ENCODE data around the gene DIP2C. TPM values are rescaled to one million over a fixed set of nuclear protein-coding genes. Genes with fewer than 3 reads are reported as not detected.

The DIP2C gene
- total RNA-seq, 1 experiment from 2014 or later: 11.0 TPM

DNA sequence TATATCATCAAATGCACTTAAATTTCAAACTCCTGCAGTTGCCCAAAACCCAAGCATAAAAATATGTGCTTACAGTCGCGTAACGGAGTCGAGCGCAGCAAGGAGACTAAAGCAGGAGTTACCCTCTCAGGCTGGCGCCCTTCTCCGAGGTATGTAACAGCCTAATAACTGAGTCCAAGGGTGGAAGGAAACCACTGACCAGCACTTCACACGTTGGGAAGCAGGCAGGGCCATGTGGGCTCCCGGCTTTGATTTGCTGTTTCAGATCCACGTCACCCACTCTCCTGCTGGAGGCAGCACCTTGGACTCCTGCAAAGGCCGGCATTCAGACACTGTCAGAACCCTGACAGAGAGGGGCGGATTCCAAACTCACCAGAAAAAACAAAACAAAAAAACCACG is 123.8 kb downstream of the DIP2C start (continued):
- TF ChIP-seq, protein P1, sequence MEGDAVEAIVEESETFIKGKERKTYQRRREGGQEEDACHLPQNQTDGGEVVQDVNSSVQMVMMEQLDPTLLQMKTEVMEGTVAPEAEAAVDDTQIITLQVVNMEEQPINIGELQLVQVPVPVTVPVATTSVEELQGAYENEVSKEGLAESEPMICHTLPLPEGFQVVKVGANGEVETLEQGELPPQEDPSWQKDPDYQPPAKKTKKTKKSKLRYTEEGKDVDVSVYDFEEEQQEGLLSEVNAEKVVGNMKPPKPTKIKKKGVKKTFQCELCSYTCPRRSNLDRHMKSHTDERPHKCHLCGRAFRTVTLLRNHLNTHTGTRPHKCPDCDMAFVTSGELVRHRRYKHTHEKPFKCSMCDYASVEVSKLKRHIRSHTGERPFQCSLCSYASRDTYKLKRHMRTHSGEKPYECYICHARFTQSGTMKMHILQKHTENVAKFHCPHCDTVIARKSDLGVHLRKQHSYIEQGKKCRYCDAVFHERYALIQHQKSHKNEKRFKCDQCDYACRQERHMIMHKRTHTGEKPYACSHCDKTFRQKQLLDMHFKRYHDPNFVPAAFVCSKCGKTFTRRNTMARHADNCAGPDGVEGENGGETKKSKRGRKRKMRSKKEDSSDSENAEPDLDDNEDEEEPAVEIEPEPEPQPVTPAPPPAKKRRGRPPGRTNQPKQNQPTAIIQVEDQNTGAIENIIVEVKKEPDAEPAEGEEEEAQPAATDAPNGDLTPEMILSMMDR (IDR thresholded peaks at IDR 0.05): no peak

DNA sequence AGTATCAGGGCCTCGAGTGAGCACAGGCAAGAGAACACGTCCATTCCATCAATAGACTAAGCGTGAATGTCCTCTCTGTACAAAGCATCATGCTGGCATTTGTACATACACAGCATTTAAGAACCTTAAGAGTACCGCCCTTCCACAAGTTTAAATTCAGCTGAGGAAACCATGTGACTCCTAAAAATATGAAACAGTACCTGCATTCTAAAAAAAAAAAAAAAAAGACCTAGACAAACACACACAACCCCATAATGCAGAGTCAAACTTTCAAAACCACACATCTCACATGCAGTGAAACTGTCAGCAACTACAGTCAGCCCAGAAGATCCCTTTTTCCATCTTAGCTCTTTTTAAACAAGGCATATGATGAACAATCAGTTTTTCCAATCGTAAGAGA is 124.3 kb downstream of the DIP2C start:
- Mint-ChIP-seq H3K4me1 (peaks cover 8% of the 10 kb centered on the region), H3K9me3 (peaks cover 29% of the 10 kb centered on the region), H3K4me3 (no peak overlapping the region), H3K27ac (no peak overlapping the region), H3K36me3 (peaks cover 13% of the 10 kb centered on the region), H3K27me3 (ENCODE audit: low read depth) (no peaks in the 10 kb centered on the region)
- TF ChIP-seq CREB1 (CRISPR knock-in tag; IDR thresholded peaks at IDR 0.05) (no peak), OVOL2 (CRISPR knock-in tag; IDR thresholded peaks at IDR 0.05; ENCODE audit: borderline replicate concordance) (no peak), GTF2I (CRISPR knock-in tag; conservative IDR thresholded peaks at IDR 0.05) (no peak), JUN (CRISPR knock-in tag; IDR thresholded peaks at IDR 0.05) (no peak), GRHL2 (CRISPR knock-in tag; IDR thresholded peaks at IDR 0.05; ENCODE audit: insufficient replicate concordance, severe bottlenecking) (no peak)
- TF ChIP-seq, protein P2, sequence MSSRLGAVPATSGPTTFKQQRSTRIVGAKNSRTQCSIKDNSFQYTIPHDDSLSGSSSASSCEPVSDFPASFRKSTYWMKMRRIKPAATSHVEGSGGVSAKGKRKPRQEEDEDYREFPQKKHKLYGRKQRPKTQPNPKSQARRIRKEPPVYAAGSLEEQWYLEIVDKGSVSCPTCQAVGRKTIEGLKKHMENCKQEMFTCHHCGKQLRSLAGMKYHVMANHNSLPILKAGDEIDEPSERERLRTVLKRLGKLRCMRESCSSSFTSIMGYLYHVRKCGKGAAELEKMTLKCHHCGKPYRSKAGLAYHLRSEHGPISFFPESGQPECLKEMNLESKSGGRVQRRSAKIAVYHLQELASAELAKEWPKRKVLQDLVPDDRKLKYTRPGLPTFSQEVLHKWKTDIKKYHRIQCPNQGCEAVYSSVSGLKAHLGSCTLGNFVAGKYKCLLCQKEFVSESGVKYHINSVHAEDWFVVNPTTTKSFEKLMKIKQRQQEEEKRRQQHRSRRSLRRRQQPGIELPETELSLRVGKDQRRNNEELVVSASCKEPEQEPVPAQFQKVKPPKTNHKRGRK (CRISPR knock-in tag; IDR thresholded peaks at IDR 0.05; ENCODE audit: borderline replicate concordance): no peak
- TF ChIP-seq, protein P3, sequence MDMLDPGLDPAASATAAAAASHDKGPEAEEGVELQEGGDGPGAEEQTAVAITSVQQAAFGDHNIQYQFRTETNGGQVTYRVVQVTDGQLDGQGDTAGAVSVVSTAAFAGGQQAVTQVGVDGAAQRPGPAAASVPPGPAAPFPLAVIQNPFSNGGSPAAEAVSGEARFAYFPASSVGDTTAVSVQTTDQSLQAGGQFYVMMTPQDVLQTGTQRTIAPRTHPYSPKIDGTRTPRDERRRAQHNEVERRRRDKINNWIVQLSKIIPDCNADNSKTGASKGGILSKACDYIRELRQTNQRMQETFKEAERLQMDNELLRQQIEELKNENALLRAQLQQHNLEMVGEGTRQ (CRISPR knock-in tag; IDR thresholded peaks at IDR 0.05): no peak
- DNase-seq (ENCODE audit: low spot score) (no peak), ATAC-seq (no peak)
- ChIA-PET CTCF (interaction anchor here (0.5 kb wide), 1 partner anchor 335 kb away, joined by 6 read pairs; no protein-coding TSS in a partner anchor), POLR2A (no interaction called here)

DNA sequence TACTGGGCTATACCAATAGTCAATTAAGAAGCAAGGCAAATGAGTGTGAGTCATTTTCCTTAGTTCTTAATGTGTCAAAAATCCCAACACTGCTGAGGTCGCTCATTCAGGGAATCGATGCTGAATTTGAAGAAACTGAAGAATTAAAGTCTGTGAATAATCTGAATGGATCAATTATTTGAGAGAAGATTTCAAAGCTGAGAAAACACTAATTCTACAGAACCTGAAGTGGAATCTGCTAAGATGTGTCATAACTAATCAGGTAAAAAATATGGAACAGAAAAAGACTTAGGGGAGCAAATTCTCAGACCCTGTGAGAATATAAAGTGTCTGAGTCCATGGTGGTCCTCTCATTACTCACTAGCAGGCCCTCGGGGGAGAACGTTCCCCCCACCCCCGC is 125.6 kb downstream of the DIP2C start:
- H3K9me3 Mint-ChIP-seq: peaks cover 26% of the 10 kb centered on the region
- H3K4me3 Mint-ChIP-seq: no peak overlapping the region
- ATAC-seq: no peak
- no peak for TF ChIP-seq ZNF138 (CRISPR knock-in tag; conservative IDR thresholded peaks at IDR 0.05)
- TF ChIP-seq TEAD4 (CRISPR knock-in tag; IDR thresholded peaks at IDR 0.05): no peak
- TF ChIP-seq ESRRA (CRISPR knock-in tag; IDR thresholded peaks at IDR 0.05; ENCODE audit: borderline replicate concordance): no peak
- TF ChIP-seq SMAD3 (CRISPR knock-in tag; IDR thresholded peaks at IDR 0.05; ENCODE audit: borderline replicate concordance): no peak
- TF ChIP-seq ZNF219 (CRISPR knock-in tag; IDR thresholded peaks at IDR 0.05; ENCODE audit: borderline replicate concordance): no peak
- no peak for TF ChIP-seq ZNF263 (CRISPR knock-in tag; IDR thresholded peaks at IDR 0.05; ENCODE audit: low read depth)
- no peak for TF ChIP-seq NR3C1 (CRISPR knock-in tag; conservative IDR thresholded peaks at IDR 0.05; ENCODE audit: low read depth)
- TF ChIP-seq TP53 (CRISPR knock-in tag; IDR thresholded peaks at IDR 0.05): no peak
- TF ChIP-seq, protein P4, sequence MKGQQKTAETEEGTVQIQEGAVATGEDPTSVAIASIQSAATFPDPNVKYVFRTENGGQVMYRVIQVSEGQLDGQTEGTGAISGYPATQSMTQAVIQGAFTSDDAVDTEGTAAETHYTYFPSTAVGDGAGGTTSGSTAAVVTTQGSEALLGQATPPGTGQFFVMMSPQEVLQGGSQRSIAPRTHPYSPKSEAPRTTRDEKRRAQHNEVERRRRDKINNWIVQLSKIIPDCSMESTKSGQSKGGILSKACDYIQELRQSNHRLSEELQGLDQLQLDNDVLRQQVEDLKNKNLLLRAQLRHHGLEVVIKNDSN (CRISPR knock-in tag; IDR thresholded peaks at IDR 0.05): no peak
- no peaks in the 10 kb centered on the region for H3K27me3 Mint-ChIP-seq (ENCODE audit: low read depth)
- CTCF ChIA-PET: no interaction called here
- H3K27ac Mint-ChIP-seq: no peak overlapping the region
- H3K4me1 Mint-ChIP-seq: peaks cover 19% of the 10 kb centered on the region
- DNase-seq (ENCODE audit: low spot score): no peak
- peaks cover 13% of the 10 kb centered on the region for H3K36me3 Mint-ChIP-seq
- POLR2A ChIA-PET: no interaction called here

DNA sequence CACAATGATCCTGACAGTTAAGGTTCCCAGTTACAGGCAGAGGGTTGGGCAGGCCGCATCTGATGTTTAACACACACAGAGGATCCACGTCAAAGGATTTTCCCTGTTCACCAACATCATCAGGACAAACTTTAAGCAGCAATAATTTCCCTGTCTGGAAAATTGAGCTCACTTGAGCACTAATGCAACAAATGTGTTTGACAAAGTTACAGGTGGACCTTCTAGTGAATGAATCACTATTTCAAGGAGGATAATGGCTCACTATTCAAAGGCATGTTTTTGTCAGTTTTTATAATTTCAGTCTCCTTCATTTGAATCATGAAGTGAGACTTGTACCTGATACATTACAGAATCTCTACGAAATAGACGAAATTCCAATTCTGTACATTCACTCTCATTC is 127.3 kb downstream of the DIP2C start:
- DNase-seq (ENCODE audit: low spot score) (no peak), ATAC-seq (no peak)
- H3K4me3 Mint-ChIP-seq: no peak overlapping the region
- CTCF ChIA-PET: interaction anchor here (0.9 kb wide), 1 partner anchor 51 kb away, joined by 4 read pairs; no protein-coding TSS in a partner anchor
- peaks cover 33% of the 10 kb centered on the region for H3K4me1 Mint-ChIP-seq
- H3K36me3 Mint-ChIP-seq: peaks cover 13% of the 10 kb centered on the region
- H3K27ac Mint-ChIP-seq: no peak overlapping the region
- POLR2A ChIA-PET: no interaction called here
- peaks cover 26% of the 10 kb centered on the region for H3K9me3 Mint-ChIP-seq
- H3K27me3 Mint-ChIP-seq (ENCODE audit: low read depth): no peaks in the 10 kb centered on the region
- TF ChIP-seq, protein P5, sequence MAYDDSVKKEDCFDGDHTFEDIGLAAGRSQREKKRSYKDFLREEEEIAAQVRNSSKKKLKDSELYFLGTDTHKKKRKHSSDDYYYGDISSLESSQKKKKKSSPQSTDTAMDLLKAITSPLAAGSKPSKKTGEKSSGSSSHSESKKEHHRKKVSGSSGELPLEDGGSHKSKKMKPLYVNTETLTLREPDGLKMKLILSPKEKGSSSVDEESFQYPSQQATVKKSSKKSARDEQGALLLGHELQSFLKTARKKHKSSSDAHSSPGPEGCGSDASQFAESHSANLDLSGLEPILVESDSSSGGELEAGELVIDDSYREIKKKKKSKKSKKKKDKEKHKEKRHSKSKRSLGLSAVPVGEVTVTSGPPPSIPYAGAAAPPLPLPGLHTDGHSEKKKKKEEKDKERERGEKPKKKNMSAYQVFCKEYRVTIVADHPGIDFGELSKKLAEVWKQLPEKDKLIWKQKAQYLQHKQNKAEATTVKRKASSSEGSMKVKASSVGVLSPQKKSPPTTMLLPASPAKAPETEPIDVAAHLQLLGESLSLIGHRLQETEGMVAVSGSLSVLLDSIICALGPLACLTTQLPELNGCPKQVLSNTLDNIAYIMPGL (CRISPR knock-in tag; IDR thresholded peaks at IDR 0.05): no peak
- TF ChIP-seq, protein P6, sequence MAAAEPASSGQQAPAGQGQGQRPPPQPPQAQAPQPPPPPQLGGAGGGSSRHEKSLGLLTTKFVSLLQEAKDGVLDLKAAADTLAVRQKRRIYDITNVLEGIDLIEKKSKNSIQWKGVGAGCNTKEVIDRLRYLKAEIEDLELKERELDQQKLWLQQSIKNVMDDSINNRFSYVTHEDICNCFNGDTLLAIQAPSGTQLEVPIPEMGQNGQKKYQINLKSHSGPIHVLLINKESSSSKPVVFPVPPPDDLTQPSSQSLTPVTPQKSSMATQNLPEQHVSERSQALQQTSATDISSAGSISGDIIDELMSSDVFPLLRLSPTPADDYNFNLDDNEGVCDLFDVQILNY (CRISPR knock-in tag; IDR thresholded peaks at IDR 0.05): no peak
- TF ChIP-seq NR3C1 (CRISPR knock-in tag; conservative IDR thresholded peaks at IDR 0.05; ENCODE audit: low read depth) (no peak), JUN (CRISPR knock-in tag; IDR thresholded peaks at IDR 0.05) (no peak), IRF2 (CRISPR knock-in tag; IDR thresholded peaks at IDR 0.05; ENCODE audit: borderline replicate concordance, low read depth) (no peak), FOXP1 (CRISPR knock-in tag; IDR thresholded peaks at IDR 0.05; ENCODE audit: borderline replicate concordance) (no peak)
- TF ChIP-seq, protein P3 (CRISPR knock-in tag; IDR thresholded peaks at IDR 0.05): no peak
- TF ChIP-seq, protein P7, sequence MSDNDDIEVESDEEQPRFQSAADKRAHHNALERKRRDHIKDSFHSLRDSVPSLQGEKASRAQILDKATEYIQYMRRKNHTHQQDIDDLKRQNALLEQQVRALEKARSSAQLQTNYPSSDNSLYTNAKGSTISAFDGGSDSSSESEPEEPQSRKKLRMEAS (CRISPR knock-in tag; IDR thresholded peaks at IDR 0.05): no peak

Measured in WTC11 (cell line).